Esophagus muscularis mucosa (tissue), 4 donors: ENCODE results near the gene ZNF439.

ENCODE experiments used
- CTCF ChIP-seq, 3 experiments: fragments of 200-600 bp in 2 of 3; fragments of 450-650 bp in 1 of 3; sonication (generic) in 2 of 3; IDR thresholded peaks; one replicate each; pipeline ENCODE4 v1.5.1; 2017 to 2019; ENCODE audit warnings: antibody characterized with exemption in 3 of 3, mild to moderate bottlenecking in 2 of 3, moderate library complexity in 1 of 3
- EP300 ChIP-seq: sonication (generic); formaldehyde crosslinking; IDR thresholded peaks from one replicate; pipeline ENCODE4 v1.6.1; 2017; ENCODE audit warnings: antibody characterized with exemption
- POLR2A ChIP-seq: fragments of 450-650 bp; IDR thresholded peaks from one replicate; pipeline ENCODE4 v1.6.1; 2017; ENCODE audit warnings: antibody characterized with exemption, moderate library complexity, mild to moderate bottlenecking, low read depth
- POLR2AphosphoS5 ChIP-seq, 2 donors: sonication (generic); formaldehyde crosslinking; IDR thresholded peaks; one replicate each; pipeline ENCODE4 v1.6.1; 2017; ENCODE audit warnings: antibody characterized with exemption in 2 of 2

- no peak for TF ChIP-seq POLR2A
- no peak for TF ChIP-seq CTCF (IDR thresholded peaks at IDR 0.05)
- TF ChIP-seq POLR2AphosphoS5 (IDR thresholded peaks at IDR 0.05), result no peak
- no peak for TF ChIP-seq EP300
Measured at GRCh38 chr19:11860721-11861120, 12.2 kb downstream of the ZNF439 start.
